HEK293 (cell line): ENCODE measurements around the gene GPSM1.

ENCODE experiments used
- CTCF ChIA-PET: fragments of 350-600 bp; formaldehyde crosslinking; extraction: SDS; loops from one replicate; lab custom pipeline; 2021; ENCODE audit warnings: antibody characterized with exemption; lab: Yijun Ruan, JAX
- POLR2A ChIA-PET: fragments of 300-600 bp; formaldehyde crosslinking; extraction: SDS; loops from one replicate; lab custom pipeline; 2020; ENCODE audit warnings: antibody characterized with exemption, inconsistent platforms; lab: Yijun Ruan, JAX
- H3K27ac ChIP-seq: fragments of 200-500 bp; sonication (Bioruptor generic); 2 replicates; pipeline ENCODE4 v1.5.1; 2014; ENCODE audit warnings: low read depth, low read length, control low read depth, inconsistent platforms; ENCODE audit errors: extremely low read depth
- H3K36me3 ChIP-seq, 2 experiments: fragments of 200-500 bp in 1 of 2; sonication (Bioruptor generic) in 1 of 2; 1 replicate in 1 of 2; 2 replicates in 1 of 2; pipeline ENCODE4 v1.5.1; 2014 to 2017; ENCODE audit warnings: inconsistent platforms in 2 of 2, low read length in 2 of 2; ENCODE audit not compliant: control insufficient read depth in 2 of 2, insufficient read depth in 1 of 2
- H3K4me1 ChIP-seq: fragments of 200-500 bp; sonication (Bioruptor generic); 2 replicates; pipeline ENCODE4 v1.5.1; 2014; ENCODE audit warnings: mild to moderate bottlenecking, low read length, inconsistent platforms; ENCODE audit not compliant: control insufficient read depth, insufficient read depth
- H3K4me3 ChIP-seq: 2 replicates; pipeline ENCODE4 v1.5.1; 2011; ENCODE audit warnings: low read depth, mild to moderate bottlenecking, control low read depth, low read length, moderate library complexity
- H3K9me3 ChIP-seq: fragments of 200-500 bp; sonication (Bioruptor generic); 2 replicates; pipeline ENCODE4 v1.5.1; 2014; ENCODE audit warnings: low read depth, low read length, inconsistent platforms; ENCODE audit not compliant: control insufficient read depth, insufficient read depth
- KLF1 ChIP-seq: fragments of 450-650 bp; formaldehyde crosslinking; IDR thresholded peaks from 2 replicates; pipeline ENCODE4 v1.5.1; 2016; ENCODE audit warnings: missing biosample characterization, missing genetic modification characterization
- PBX3 ChIP-seq: sonication (generic); formaldehyde crosslinking; IDR thresholded peaks from 2 replicates; pipeline ENCODE4 v1.8.1; 2022; ENCODE audit warnings: mild to moderate bottlenecking, moderate library complexity, missing genetic modification reagents
- TCF7L2 ChIP-seq: IDR thresholded peaks from 2 replicates; pipeline ENCODE4 v1.6.1; 2011; ENCODE audit warnings: low read depth, mild to moderate bottlenecking, inconsistent platforms, low read length, moderate library complexity, borderline replicate concordance
- YY1 ChIP-seq: fragments of 450-650 bp; formaldehyde crosslinking; IDR thresholded peaks from 2 replicates; pipeline ENCODE4 v1.5.1; 2018; ENCODE audit warnings: missing biosample characterization, missing genetic modification characterization
- ZNF112 ChIP-seq: fragments of 450-650 bp; formaldehyde crosslinking; IDR thresholded peaks from 2 replicates; pipeline ENCODE4 v1.5.0; 2017; ENCODE audit warnings: missing biosample characterization, missing genetic modification characterization
- ZNF2 ChIP-seq: fragments of 450-650 bp; formaldehyde crosslinking; IDR thresholded peaks from 2 replicates; pipeline ENCODE4 v1.5.1; 2016; ENCODE audit warnings: missing biosample characterization, missing genetic modification characterization
- ZNF202 ChIP-seq: fragments of 450-650 bp; formaldehyde crosslinking; IDR thresholded peaks from 2 replicates; pipeline ENCODE4 v1.5.1; 2016; ENCODE audit warnings: missing biosample characterization, missing genetic modification characterization, borderline replicate concordance
- ZNF324 ChIP-seq: fragments of 450-650 bp; formaldehyde crosslinking; IDR thresholded peaks from 2 replicates; pipeline ENCODE4 v1.5.1; 2016; ENCODE audit warnings: missing biosample characterization, missing genetic modification characterization
- ZNF501 ChIP-seq: fragments of 450-650 bp; formaldehyde crosslinking; IDR thresholded peaks from 2 replicates; pipeline ENCODE4 v1.5.1; 2016; ENCODE audit warnings: missing biosample characterization, missing genetic modification characterization
- ZNF521 ChIP-seq: fragments of 450-650 bp; formaldehyde crosslinking; IDR thresholded peaks from 2 replicates; pipeline ENCODE4 v1.5.1; 2017; ENCODE audit warnings: missing biosample characterization, mild to moderate bottlenecking, missing genetic modification characterization
- ZNF548 ChIP-seq: fragments of 450-650 bp; formaldehyde crosslinking; IDR thresholded peaks from 2 replicates; pipeline ENCODE4 v1.5.1; 2016; ENCODE audit warnings: missing biosample characterization, missing genetic modification characterization
- ZNF555 ChIP-seq: fragments of 450-650 bp; formaldehyde crosslinking; conservative IDR thresholded peaks from 2 replicates; pipeline ENCODE4 v1.5.1; 2017; ENCODE audit warnings: missing biosample characterization, mild to moderate bottlenecking, missing genetic modification characterization, inconsistent platforms
- ZNF596 ChIP-seq: fragments of 450-650 bp; IDR thresholded peaks from 2 replicates; pipeline ENCODE4 v1.5.0; 2018; ENCODE audit warnings: missing biosample characterization, mild to moderate bottlenecking, missing genetic modification characterization, moderate library complexity
- ZNF624 ChIP-seq: fragments of 450-650 bp; formaldehyde crosslinking; IDR thresholded peaks from 2 replicates; pipeline ENCODE4 v1.5.1; 2017; ENCODE audit warnings: missing biosample characterization, missing genetic modification characterization
- ZNF626 ChIP-seq: fragments of 450-650 bp; sonication (Bioruptor Pico); formaldehyde crosslinking; IDR thresholded peaks from 2 replicates; pipeline ENCODE4 v1.5.1; 2018; ENCODE audit warnings: missing biosample characterization, missing genetic modification characterization, inconsistent platforms
- ZNF645 ChIP-seq: fragments of 450-650 bp; formaldehyde crosslinking; IDR thresholded peaks from 2 replicates; pipeline ENCODE4; 2016; ENCODE audit warnings: missing biosample characterization, missing genetic modification characterization
- ZNF654 ChIP-seq: fragments of 450-650 bp; formaldehyde crosslinking; IDR thresholded peaks from 2 replicates; pipeline ENCODE4 v1.5.1; 2016; ENCODE audit warnings: low read depth, missing biosample characterization, missing genetic modification characterization
- ZNF692 ChIP-seq: fragments of 450-650 bp; formaldehyde crosslinking; IDR thresholded peaks from 2 replicates; pipeline ENCODE4 v1.5.1; 2016; ENCODE audit warnings: missing biosample characterization, missing genetic modification characterization
- ZNF785 ChIP-seq: fragments of 450-650 bp; formaldehyde crosslinking; IDR thresholded peaks from 2 replicates; pipeline ENCODE4 v1.5.1; 2016; ENCODE audit warnings: missing biosample characterization, missing genetic modification characterization
- ZNF830 ChIP-seq: fragments of 450-650 bp; IDR thresholded peaks from 2 replicates; pipeline ENCODE4 v1.5.0; 2018; ENCODE audit warnings: missing biosample characterization, missing genetic modification characterization, low read depth, mild to moderate bottlenecking, moderate library complexity
- ZNF837 ChIP-seq: fragments of 450-650 bp; formaldehyde crosslinking; IDR thresholded peaks from 2 replicates; pipeline ENCODE4 v1.5.1; 2016; ENCODE audit warnings: missing biosample characterization, missing genetic modification characterization
- ZSCAN5A ChIP-seq: fragments of 450-650 bp; formaldehyde crosslinking; IDR thresholded peaks from 2 replicates; pipeline ENCODE4 v1.5.1; 2016; ENCODE audit warnings: missing biosample characterization, missing genetic modification characterization
- ZXDB ChIP-seq: fragments of 450-650 bp; formaldehyde crosslinking; IDR thresholded peaks from 2 replicates; pipeline ENCODE4 v1.5.1; 2016; ENCODE audit warnings: missing biosample characterization, missing genetic modification characterization

Gene GPSM1

GRCh38 chr9:136379891-136380290 is 52.6 kb downstream of the GPSM1 start (continued):
- no peak for TF ChIP-seq ZNF692 (tag by site-specific recombination)
- no peak for TF ChIP-seq ZNF596 (tag by site-specific recombination)
- TF ChIP-seq ZNF202 (tag by site-specific recombination) = no peak

- Histone ChIP-seq H3K36me3 (peaks cover 8 to 98% of the 10 kb centered on the region in 2 experiments), H3K4me3 (no peak overlapping the region), H3K4me1 (no peaks in the 10 kb centered on the region), H3K9me3 (no peaks in the 10 kb centered on the region), H3K27ac (no peak overlapping the region)
- CTCF ChIA-PET = interaction anchor here (1.0 kb wide), 1 partner anchor 21 kb away, joined by 3 read pairs; no protein-coding TSS in a partner anchor
- POLR2A ChIA-PET = interaction anchor here (1.0 to 1.3 kb wide), 2 partner anchors 9 to 14 kb away, joined by 4 read pairs; no protein-coding TSS in a partner anchor
- TF ChIP-seq ZSCAN5A (tag by site-specific recombination) = no peak
- no peak for TF ChIP-seq ZNF521
- TF ChIP-seq ZNF654 (tag by site-specific recombination) = no peak
- no peak for TF ChIP-seq ZNF2
- TF ChIP-seq TCF7L2 = no peak
- no peak for TF ChIP-seq ZNF785 (tag by site-specific recombination)
- TF ChIP-seq PBX3 (CRISPR knock-in tag) = no peak
- no peak for TF ChIP-seq ZNF548
- no peak for TF ChIP-seq ZNF837 (tag by site-specific recombination)
- TF ChIP-seq ZNF555 (tag by site-specific recombination) = no peak
- no peak for TF ChIP-seq ZNF624 (tag by site-specific recombination)
- TF ChIP-seq ZNF645 = no peak
- TF ChIP-seq ZXDB (tag by site-specific recombination) = no peak
- TF ChIP-seq ZNF112 = no peak
- TF ChIP-seq ZNF830 (tag by site-specific recombination) = no peak
- TF ChIP-seq ZNF626 = no peak
These were observed 53.0 kb downstream of the GPSM1 start for GRCh38 chr9:136380381-136380780.

- ChIA-PET POLR2A (interaction anchor here (2.0 kb wide), 1 partner anchor 18 kb away, joined by 11 read pairs; the partner anchor contains the start of gene DNLZ), CTCF (no interaction called here)
- peaks cover 13 to 98% of the 10 kb centered on the region in 2 experiments for H3K36me3 ChIP-seq
These were observed 54.0 kb downstream of the GPSM1 start for GRCh38 chr9:136381311-136381710.

More at GRCh38 chr9:136381311-136381710, 54.0 kb downstream of the GPSM1 start:
- Histone ChIP-seq H3K27ac (no peak overlapping the region), H3K4me3 (no peak overlapping the region), H3K9me3 (no peaks in the 10 kb centered on the region), H3K4me1 (no peaks in the 10 kb centered on the region)
- no peak for TF ChIP-seq YY1 (tag by site-specific recombination)
- TF ChIP-seq ZNF112 = no peak
- TF ChIP-seq KLF1 (tag by site-specific recombination) = no peak
- no peak for TF ChIP-seq ZNF501 (tag by site-specific recombination)
- TF ChIP-seq ZNF324 (tag by site-specific recombination) = no peak
